KMS-11 (cell line): ENCODE data around the gene TMPRSS9.
"Not testable (repeated sequence)": the region's sequence is repeated elsewhere in the genome, so short reads cannot be mapped to it uniquely, and the experiment has no call there.

Experiments used
- H2AFZ ChIP-seq: fragments of 200-600 bp; sonication (generic); 2 replicates; pipeline ENCODE4 v1.6.1; 2016; ENCODE audit warnings: antibody characterized with exemption, mixed run types, low read depth
- H3K27ac ChIP-seq: fragments of 200-600 bp; sonication (generic); 2 replicates; pipeline ENCODE4 v1.6.1; 2016; ENCODE audit warnings: mild to moderate bottlenecking, mixed run types
- H3K27me3 ChIP-seq: fragments of 200-600 bp; sonication (generic); 2 replicates; pipeline ENCODE4 v1.6.1; 2017; ENCODE audit warnings: mild to moderate bottlenecking, low read depth, mixed run types, moderate library complexity; ENCODE audit not compliant: insufficient read depth
- H3K36me3 ChIP-seq: fragments of 200-600 bp; sonication (generic); 2 replicates; pipeline ENCODE4 v1.6.1; 2017; ENCODE audit warnings: mild to moderate bottlenecking, mixed run types; ENCODE audit not compliant: insufficient read depth
- H3K4me1 ChIP-seq: fragments of 200-600 bp; sonication (generic); 2 replicates; pipeline ENCODE4 v1.6.1; 2016; ENCODE audit warnings: mild to moderate bottlenecking, low read depth, mixed run types; ENCODE audit not compliant: poor library complexity, severe bottlenecking
- H3K4me2 ChIP-seq: fragments of 200-600 bp; sonication (generic); 2 replicates; pipeline ENCODE4 v1.7.0; 2016; ENCODE audit warnings: mild to moderate bottlenecking, mixed run types
- H3K4me3 ChIP-seq: fragments of 200-600 bp; sonication (generic); IDR thresholded peaks from 2 replicates; pipeline ENCODE4 v1.6.1; 2017; ENCODE audit warnings: low read depth, low read length, mixed read lengths; ENCODE audit not compliant: insufficient read depth
- H3K79me2 ChIP-seq: fragments of 200-600 bp; sonication (generic); 2 replicates; pipeline ENCODE4 v1.6.1; 2016; ENCODE audit warnings: low read depth, mixed run types; ENCODE audit not compliant: insufficient read depth
- H3K9ac ChIP-seq: fragments of 200-600 bp; sonication (generic); 2 replicates; pipeline ENCODE4 v1.6.1; 2016; ENCODE audit warnings: mild to moderate bottlenecking, mixed run types
- H4K20me1 ChIP-seq: fragments of 200-600 bp; sonication (generic); 2 replicates; pipeline ENCODE4 v1.6.1; 2016; ENCODE audit warnings: mild to moderate bottlenecking, mixed run types; ENCODE audit not compliant: insufficient read depth
- CTCF ChIP-seq: fragments of 200-600 bp; sonication (generic); conservative IDR thresholded peaks from 2 replicates; pipeline ENCODE4 v1.6.1; 2017; ENCODE audit warnings: low read depth, mild to moderate bottlenecking, antibody characterized with exemption, low read length, moderate library complexity, mixed read lengths

Gene TMPRSS9

GRCh38 chr19:2345076-2345475 lies 15.0 kb upstream of the TMPRSS9 start:
- Histone ChIP-seq H3K27me3 (no peaks in the 10 kb centered on the region), H4K20me1 (no peaks in the 10 kb centered on the region), H2AFZ (no peak overlapping the region), H3K4me3 (no peak overlapping the region), H3K9ac (no peak overlapping the region), H3K4me1 (no peaks in the 10 kb centered on the region), H3K79me2 (no peaks in the 10 kb centered on the region), H3K4me2 (no peak overlapping the region), H3K27ac (no peak overlapping the region), H3K36me3 (no peaks in the 10 kb centered on the region)
- TF ChIP-seq CTCF = no peak

GRCh38 chr19:2345794-2346663 lies 14.0 kb upstream of the TMPRSS9 start:
- Histone ChIP-seq H3K9ac (no peak overlapping the region), H3K4me3 (no peak overlapping the region), H3K4me2 (no peak overlapping the region), H2AFZ (no peak overlapping the region), H3K79me2 (no peaks in the 10 kb centered on the region), H4K20me1 (no peaks in the 10 kb centered on the region), H3K4me1 (no peaks in the 10 kb centered on the region), H3K27ac (no peak overlapping the region), H3K27me3 (no peaks in the 10 kb centered on the region), H3K36me3 (no peaks in the 10 kb centered on the region)
- TF ChIP-seq CTCF = no peak

- H4K20me1 ChIP-seq, H3K9ac ChIP-seq, H3K4me3 ChIP-seq, H3K4me2 ChIP-seq, H3K27ac ChIP-seq, H2AFZ ChIP-seq, H3K36me3 ChIP-seq, H3K4me1 ChIP-seq, H3K27me3 ChIP-seq, H3K79me2 ChIP-seq: not testable (repeated sequence)
Observed at GRCh38 chr19:2349818-2350217, 10.2 kb upstream of the TMPRSS9 start.

- no peaks in the 10 kb centered on the region for H4K20me1 ChIP-seq
- H3K9ac ChIP-seq = no peak overlapping the region
- no peak for TF ChIP-seq CTCF
- H3K36me3 ChIP-seq = no peaks in the 10 kb centered on the region
- no peaks in the 10 kb centered on the region for H3K79me2 ChIP-seq
- H3K4me1 ChIP-seq = no peaks in the 10 kb centered on the region
- H3K4me3 ChIP-seq = no peak overlapping the region
- no peaks in the 10 kb centered on the region for H3K27me3 ChIP-seq
- H3K27ac ChIP-seq = no peak overlapping the region
- no peak overlapping the region for H3K4me2 ChIP-seq
- H2AFZ ChIP-seq = no peak overlapping the region
Observed at GRCh38 chr19:2350656-2351055, 9.4 kb upstream of the TMPRSS9 start.

GRCh38 chr19:2351591-2351990 lies 8.5 kb upstream of the TMPRSS9 start:
- Histone ChIP-seq H3K4me2 (no peak overlapping the region), H3K27me3 (no peaks in the 10 kb centered on the region), H3K79me2 (no peaks in the 10 kb centered on the region), H2AFZ (no peak overlapping the region), H3K27ac (no peak overlapping the region), H3K4me3 (no peak overlapping the region), H3K36me3 (no peaks in the 10 kb centered on the region), H4K20me1 (no peaks in the 10 kb centered on the region), H3K9ac (no peak overlapping the region), H3K4me1 (no peaks in the 10 kb centered on the region)
- TF ChIP-seq CTCF = no peak
